ENCODE measurements around the gene EIF2S2. TPM values are rescaled to one million over a fixed set of nuclear protein-coding genes. Genes with fewer than 3 reads are reported as not detected.

EIF2S2 gene
- total RNA-seq, 4 donors from 2014 or later = 44.4 to 65.6 (median 56.8) TPM

DNA sequence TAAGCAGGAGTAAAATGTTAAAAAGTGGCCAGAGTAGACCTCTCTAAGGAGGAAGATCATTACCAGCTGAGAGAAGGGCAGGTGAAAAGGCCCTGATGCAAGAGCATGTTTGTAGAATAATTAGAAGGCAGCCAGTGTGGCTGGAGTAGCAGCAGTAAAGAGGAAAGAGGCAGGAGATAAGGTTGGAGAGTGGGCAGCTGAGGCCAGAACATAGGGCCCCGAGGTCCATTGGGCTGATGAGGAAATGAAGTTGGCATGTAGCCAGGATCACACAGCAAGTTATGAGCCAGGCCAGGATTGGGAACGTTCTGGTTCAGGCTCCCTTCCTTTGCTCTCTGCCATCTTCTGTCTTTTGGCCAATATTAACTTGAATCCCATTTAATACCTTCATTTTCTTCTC is 66.7 kb downstream of the EIF2S2 start:
- H3K27me3 ChIP-seq = no peaks in the 10 kb centered on the region
- H3K9me3 ChIP-seq = no peaks in the 10 kb centered on the region
- ATAC-seq = peak; percentile 41
- H3K27ac ChIP-seq = no peak overlapping the region
- no peak overlapping the region for H3K4me3 ChIP-seq
- no peaks in the 10 kb centered on the region for H3K36me3 ChIP-seq
- peaks cover 8 to 94% (median 35%) of the 10 kb centered on the region in 3 donors for H3K4me1 ChIP-seq
- TF ChIP-seq POLR2A (IDR thresholded peaks at IDR 0.05) (no peak), EP300 (IDR thresholded peaks at IDR 0.05) (no peak)
- TF ChIP-seq, protein P1, sequence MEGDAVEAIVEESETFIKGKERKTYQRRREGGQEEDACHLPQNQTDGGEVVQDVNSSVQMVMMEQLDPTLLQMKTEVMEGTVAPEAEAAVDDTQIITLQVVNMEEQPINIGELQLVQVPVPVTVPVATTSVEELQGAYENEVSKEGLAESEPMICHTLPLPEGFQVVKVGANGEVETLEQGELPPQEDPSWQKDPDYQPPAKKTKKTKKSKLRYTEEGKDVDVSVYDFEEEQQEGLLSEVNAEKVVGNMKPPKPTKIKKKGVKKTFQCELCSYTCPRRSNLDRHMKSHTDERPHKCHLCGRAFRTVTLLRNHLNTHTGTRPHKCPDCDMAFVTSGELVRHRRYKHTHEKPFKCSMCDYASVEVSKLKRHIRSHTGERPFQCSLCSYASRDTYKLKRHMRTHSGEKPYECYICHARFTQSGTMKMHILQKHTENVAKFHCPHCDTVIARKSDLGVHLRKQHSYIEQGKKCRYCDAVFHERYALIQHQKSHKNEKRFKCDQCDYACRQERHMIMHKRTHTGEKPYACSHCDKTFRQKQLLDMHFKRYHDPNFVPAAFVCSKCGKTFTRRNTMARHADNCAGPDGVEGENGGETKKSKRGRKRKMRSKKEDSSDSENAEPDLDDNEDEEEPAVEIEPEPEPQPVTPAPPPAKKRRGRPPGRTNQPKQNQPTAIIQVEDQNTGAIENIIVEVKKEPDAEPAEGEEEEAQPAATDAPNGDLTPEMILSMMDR (IDR thresholded peaks at IDR 0.05) = no peak
- WGBS, 2 donors (ENCODE audit: low coverage in 1 of 2) = 4 to 6% methylated on average over 2 of the region's 2 CpGs

DNA sequence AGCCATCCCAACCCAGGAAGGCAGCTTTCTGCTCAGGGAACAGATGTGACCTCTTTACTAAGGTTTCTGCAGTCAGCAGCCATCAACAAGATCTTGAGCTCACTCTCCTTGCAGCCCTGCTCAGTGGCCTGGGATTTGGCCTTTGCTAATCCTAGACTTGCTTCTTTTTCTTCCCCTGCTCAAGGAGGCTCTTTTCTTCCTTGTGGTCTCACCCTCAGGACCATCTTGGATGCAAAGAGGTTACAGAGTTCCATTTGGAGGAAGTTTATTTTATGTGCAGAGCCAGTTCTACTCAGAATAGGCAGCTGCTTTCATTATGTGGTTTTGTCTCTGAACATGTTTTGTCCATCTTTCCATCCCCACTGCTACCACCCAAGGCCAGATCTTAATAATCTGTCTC is 69.0 kb downstream of the EIF2S2 start:
- Histone ChIP-seq H3K36me3 (no peaks in the 10 kb centered on the region), H3K27ac (no peak overlapping the region), H3K9me3 (no peaks in the 10 kb centered on the region), H3K4me3 (no peak overlapping the region), H3K27me3 (no peaks in the 10 kb centered on the region), H3K4me1 (peaks cover 11 to 94% (median 34%) of the 10 kb centered on the region in 3 donors)
- no peak for ATAC-seq
- no peak for TF ChIP-seq POLR2AphosphoS5 (IDR thresholded peaks at IDR 0.05)
- TF ChIP-seq, protein P1 (IDR thresholded peaks at IDR 0.05) = no peak
- TF ChIP-seq POLR2A (IDR thresholded peaks at IDR 0.05) = no peak
- no peak for TF ChIP-seq EP300 (IDR thresholded peaks at IDR 0.05)

DNA sequence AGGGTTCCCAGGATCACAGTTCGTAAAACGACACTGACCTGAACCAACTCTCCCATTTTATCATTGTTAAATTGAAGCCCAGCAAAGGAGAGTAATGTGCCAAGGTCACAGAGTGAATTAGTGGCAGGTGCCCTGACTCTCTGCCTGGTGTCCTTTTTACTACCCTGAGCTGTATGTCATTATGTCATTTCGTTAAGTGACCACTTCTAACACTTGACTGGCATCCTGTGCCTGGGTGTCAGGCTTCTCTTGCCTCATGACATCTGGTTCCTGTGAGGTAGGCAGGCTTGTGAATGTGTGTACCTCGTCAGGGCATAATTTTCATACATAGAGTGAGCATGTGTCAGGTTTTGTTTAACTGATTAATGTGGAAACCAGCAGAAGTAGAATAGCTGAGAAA is 69.8 kb downstream of the EIF2S2 start:
- WGBS, 2 donors (ENCODE audit: low coverage in 1 of 2) = 48 to 81% methylated on average over 2 to 4 of the region's 4 CpGs
- no peak overlapping the region for H3K27ac ChIP-seq
- H3K4me3 ChIP-seq = no peak overlapping the region
- peaks cover 11 to 94% (median 39%) of the 10 kb centered on the region in 3 donors for H3K4me1 ChIP-seq
- H3K36me3 ChIP-seq = no peaks in the 10 kb centered on the region
- no peak for TF ChIP-seq EP300 (IDR thresholded peaks at IDR 0.05)
- no peak for TF ChIP-seq POLR2AphosphoS5 (IDR thresholded peaks at IDR 0.05)
- TF ChIP-seq, protein P1 (IDR thresholded peaks at IDR 0.05) = no peak
- no peak for TF ChIP-seq POLR2A (IDR thresholded peaks at IDR 0.05)
- ATAC-seq = no peak
- no peaks in the 10 kb centered on the region for H3K9me3 ChIP-seq
- no peaks in the 10 kb centered on the region for H3K27me3 ChIP-seq

DNA sequence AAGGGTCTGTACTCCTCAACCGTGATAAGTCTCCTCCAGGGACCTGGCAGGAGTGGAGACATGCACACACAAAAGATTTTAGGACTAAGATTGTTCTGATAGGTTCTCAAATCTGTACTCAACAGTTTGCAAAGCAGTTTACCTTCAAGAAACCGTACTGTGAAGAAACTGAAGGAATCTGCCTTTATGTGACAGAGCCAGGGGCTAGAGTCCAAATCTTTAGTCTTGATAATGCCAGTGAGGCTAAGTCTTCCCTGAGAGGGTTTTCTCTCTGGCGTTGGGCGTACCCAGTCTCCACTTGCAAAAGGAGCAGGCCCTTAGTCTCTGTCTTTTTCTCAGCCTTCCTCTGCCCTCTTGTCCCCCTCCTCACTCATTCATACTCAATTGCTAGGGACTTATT is 70.8 kb downstream of the EIF2S2 start:
- Histone ChIP-seq H3K4me3 (no peak overlapping the region), H3K9me3 (no peaks in the 10 kb centered on the region), H3K36me3 (no peaks in the 10 kb centered on the region), H3K4me1 (peaks cover 14 to 100% (median 44%) of the 10 kb centered on the region in 3 donors), H3K27me3 (no peaks in the 10 kb centered on the region), H3K27ac (no peak overlapping the region)
- no peak for ATAC-seq
- WGBS, 2 donors (ENCODE audit: low coverage in 1 of 2) = 72 to 80% methylated on average over 3 of the region's 4 CpGs
- TF ChIP-seq EP300 (IDR thresholded peaks at IDR 0.05) = no peak
- TF ChIP-seq, protein P1 (IDR thresholded peaks at IDR 0.05) = no peak
- no peak for TF ChIP-seq POLR2AphosphoS5 (IDR thresholded peaks at IDR 0.05)
- no peak for TF ChIP-seq POLR2A (IDR thresholded peaks at IDR 0.05)

DNA sequence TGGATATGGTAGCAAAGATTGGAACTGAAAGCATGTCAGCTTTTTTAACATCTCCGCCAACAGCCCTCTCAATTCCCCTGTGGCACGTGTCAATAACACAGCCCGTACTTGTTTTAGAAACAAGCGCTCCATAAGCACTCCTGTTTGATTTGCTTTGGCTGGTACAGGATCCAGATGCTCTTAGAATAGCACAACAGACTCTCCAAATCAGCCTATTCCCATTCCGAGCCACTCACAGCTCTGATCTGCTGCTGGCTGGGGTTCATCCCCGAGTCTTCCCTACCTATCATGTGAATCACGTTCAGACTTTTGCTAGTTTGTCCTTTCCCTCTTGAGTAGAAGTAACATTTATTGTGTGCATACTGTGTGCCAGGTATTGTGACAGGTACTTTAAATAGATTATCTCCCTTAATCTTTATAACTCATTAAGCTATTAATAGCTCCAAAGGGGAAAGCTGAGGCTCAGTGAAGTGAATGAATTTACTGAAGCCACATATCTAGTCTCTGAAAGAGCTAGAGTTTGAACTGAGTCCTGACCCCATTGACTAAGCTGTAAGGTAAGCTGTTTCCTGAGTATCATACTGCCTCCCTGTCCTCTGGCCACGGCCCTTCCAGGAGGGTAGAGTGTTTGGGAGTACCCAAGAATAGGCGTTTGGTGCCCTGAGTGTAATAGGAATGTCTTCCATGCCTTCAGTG is 71.6 kb downstream of the EIF2S2 start:
- H3K27me3 ChIP-seq = no peaks in the 10 kb centered on the region
- no peak overlapping the region for H3K27ac ChIP-seq
- H3K36me3 ChIP-seq = no peaks in the 10 kb centered on the region
- 52 to 61% methylated on average over 6 to 7 of the region's 9 CpGs for WGBS, 2 donors (ENCODE audit: low coverage in 1 of 2)
- no peaks in the 10 kb centered on the region for H3K9me3 ChIP-seq
- no peak for ATAC-seq
- no peak overlapping the region for H3K4me3 ChIP-seq
- TF ChIP-seq, protein P1 (IDR thresholded peaks at IDR 0.05) = no peak
- TF ChIP-seq POLR2AphosphoS5 (IDR thresholded peaks at IDR 0.05) = no peak
- no peak for TF ChIP-seq EP300 (IDR thresholded peaks at IDR 0.05)
- no peak for TF ChIP-seq POLR2A (IDR thresholded peaks at IDR 0.05)
- H3K4me1 ChIP-seq = peaks cover 14 to 95% (median 41%) of the 10 kb centered on the region in 3 donors

Data from gastroesophageal sphincter (tissue), 4 donors.